Measurements from ENCODE around the gene DNAJB8. TPM values are rescaled to one million over a fixed set of nuclear protein-coding genes. Genes with fewer than 3 reads are reported as not detected.

The DNAJB8 gene
- total and polyA plus RNA-seq, 9 of the 15 experiments (the other 6 are each of a cell fraction or from before 2014, with no cell fraction given), result not detected

DNA sequence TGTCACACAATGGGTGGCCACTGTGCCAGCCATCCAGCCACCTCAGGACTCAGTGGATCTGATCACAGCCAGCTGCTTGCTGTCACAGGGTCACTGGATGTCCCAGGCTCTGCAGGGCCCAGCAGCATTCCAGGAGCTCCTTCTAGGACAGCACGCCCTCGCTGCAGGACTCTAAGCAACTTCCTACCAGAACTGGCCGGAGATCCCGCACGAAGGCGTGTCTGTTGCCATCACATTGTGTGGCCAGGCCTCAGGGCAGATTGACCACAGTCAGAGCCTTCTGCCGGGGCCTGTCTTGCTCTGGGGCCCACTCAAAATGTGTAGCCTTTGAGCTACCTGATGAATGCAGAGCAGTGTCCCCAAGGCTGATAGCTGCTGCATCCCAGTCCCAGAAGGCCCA is 24.6 kb downstream of the DNAJB8 start (continued):
- TF ChIP-seq ZNF408 (CRISPR knock-in tag; IDR thresholded peaks at IDR 0.05; ENCODE audit: low read depth), result no peak

DNA sequence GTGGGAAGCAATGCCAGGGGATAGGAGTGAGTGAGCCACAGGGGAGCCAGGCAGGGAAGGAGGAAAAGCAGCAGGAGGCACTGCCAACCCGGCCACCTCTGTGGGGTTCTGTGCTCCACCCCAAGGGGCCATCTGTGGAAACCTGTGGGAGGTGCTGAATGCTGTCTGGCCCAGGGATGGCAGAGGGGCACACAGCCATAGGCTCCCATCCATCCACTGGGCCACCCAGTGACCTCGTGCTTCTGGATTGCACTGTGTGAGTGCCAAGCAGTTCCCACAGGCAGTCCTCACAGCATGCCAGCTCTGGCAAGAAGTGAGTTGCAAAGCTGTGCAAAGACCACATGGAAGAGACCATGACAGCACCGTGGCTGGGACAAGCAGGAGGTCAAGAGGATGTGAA is 27.5 kb downstream of the DNAJB8 start:
- Histone ChIP-seq H3K4me2 (ENCODE audit: insufficient read depth, low read length) (no peak overlapping the region), H3K27ac (ENCODE audit: extremely low read depth, low read depth, low read length) (no peak overlapping the region), H3K4me3 (no peak overlapping the region), H3K9me1 (ENCODE audit: control insufficient read depth, insufficient read depth, low read length) (no peaks in the 10 kb centered on the region), H4K20me1 (replicated peaks; ENCODE audit: control insufficient read depth, insufficient read depth, low read length) (no peaks in the 10 kb centered on the region; the same call in 1 of the 2 replicates), H3K27me3 (ENCODE audit: control insufficient read depth in 2 of 2, insufficient read depth in 2 of 2, low read length in 2 of 2) (peaks cover 2 to 22% of the 10 kb centered on the region in 2 experiments; a peak in 3 of 5 replicates), H3K4me1 (replicated peaks in 1 of 2; ENCODE audit: control insufficient read depth in 2 of 2, insufficient read depth in 2 of 2, low read length in 2 of 2) (peaks cover 2 to 11% of the 10 kb centered on the region in 2 experiments; a peak in 2 of 5 replicates), H2AFZ (ENCODE audit: low read depth, low read length) (no peak overlapping the region), H3K9me3 (replicated peaks; ENCODE audit: control insufficient read depth, insufficient read depth, low read depth, low read length) (no peaks in the 10 kb centered on the region), H3K79me2 (ENCODE audit: control insufficient read depth, insufficient read depth, low read length) (no peaks in the 10 kb centered on the region), H3K9ac (ENCODE audit: insufficient read depth in 1 of 2, low read depth in 2 of 2, low read length in 2 of 2) (no peak overlapping the region), H3K36me3 (ENCODE audit: control insufficient read depth, insufficient read depth, low read length) (no peaks in the 10 kb centered on the region)
- CTCF ChIA-PET (ENCODE audit: low intra/inter-chr PET ratio), result no interaction called here
- ATAC-seq (no peak), DNase-seq (ENCODE audit: extremely low read depth in 1 of 4, low spot score in 3 of 4) (no peak), FAIRE-seq (no peak)
- POLR2A ChIA-PET, result interaction anchor here (0.9 kb wide), 1 partner anchor 10 kb away, joined by 3 read pairs; no protein-coding TSS in a partner anchor
- intact Hi-C loops (cut with micrococcal nuclease), result loop anchor here (5.0 to 10.0 kb wide), 3 partner anchors 146 to 264 kb away; no protein-coding TSS in a partner anchor
- WGBS (ENCODE audit: insufficient coverage, low coverage, missing lambda C conversion rate), result 14% methylated on average over 3 of the region's 3 CpGs
- in situ Hi-C loops (cut with MboI), result no loop called here
- no TSS peak for BruUV-seq (replicated peaks)
- no peak for TF ChIP-seq ATF7 (IDR thresholded peaks at IDR 0.05)

DNA sequence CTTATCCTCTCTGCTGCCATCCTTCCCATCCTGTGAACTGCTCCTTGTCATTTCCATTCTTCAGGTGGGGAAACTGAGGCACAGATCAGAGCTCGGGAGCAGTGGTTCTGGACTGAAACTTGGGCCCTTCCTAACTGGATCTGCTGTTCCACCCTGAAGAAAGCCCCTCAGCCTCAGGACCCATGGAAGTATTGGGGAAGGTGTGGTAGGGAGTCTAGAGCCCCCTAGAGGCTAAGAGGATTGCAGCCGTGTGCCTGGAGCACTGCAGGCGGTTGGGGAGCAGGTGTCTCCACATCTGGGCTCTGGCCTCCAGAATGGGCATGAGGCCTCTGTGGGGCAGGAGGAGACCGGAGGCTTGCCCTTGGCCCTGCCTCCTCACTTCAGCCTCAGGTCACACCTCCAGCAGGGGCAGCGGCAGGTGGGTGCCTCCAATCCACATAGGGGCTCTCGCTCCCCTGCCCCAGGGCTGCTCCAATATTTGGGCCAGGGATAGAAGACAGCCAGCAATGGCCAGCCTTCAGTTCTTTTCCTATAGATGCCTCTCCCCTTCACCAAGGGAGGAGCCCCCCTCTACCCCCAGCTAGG is 28.1 kb downstream of the DNAJB8 start:
- no peak for FAIRE-seq
- peak; percentile 93 for ATAC-seq
- in situ Hi-C loops (cut with MboI), result no loop called here
- Histone ChIP-seq H3K9me1 (ENCODE audit: control insufficient read depth, insufficient read depth, low read length) (no peaks in the 10 kb centered on the region), H3K79me2 (ENCODE audit: control insufficient read depth, insufficient read depth, low read length) (no peaks in the 10 kb centered on the region), H3K27me3 (ENCODE audit: control insufficient read depth in 2 of 2, insufficient read depth in 2 of 2, low read length in 2 of 2) (peaks cover 2 to 16% of the 10 kb centered on the region in 2 experiments; a peak in 3 of 5 replicates), H3K36me3 (ENCODE audit: control insufficient read depth, insufficient read depth, low read length) (no peaks in the 10 kb centered on the region), H3K27ac (ENCODE audit: extremely low read depth, low read depth, low read length) (no peak overlapping the region), H2AFZ (ENCODE audit: low read depth, low read length) (no peak overlapping the region), H3K4me2 (ENCODE audit: insufficient read depth, low read length) (no peak overlapping the region), H3K9me3 (replicated peaks; ENCODE audit: control insufficient read depth, insufficient read depth, low read depth, low read length) (no peaks in the 10 kb centered on the region), H3K4me3 (no peak overlapping the region), H4K20me1 (replicated peaks; ENCODE audit: control insufficient read depth, insufficient read depth, low read length) (no peaks in the 10 kb centered on the region), H3K9ac (ENCODE audit: insufficient read depth in 1 of 2, low read depth in 2 of 2, low read length in 2 of 2) (no peak overlapping the region), H3K4me1 (replicated peaks in 1 of 2; ENCODE audit: control insufficient read depth in 2 of 2, insufficient read depth in 2 of 2, low read length in 2 of 2) (peaks cover 4 to 12% of the 10 kb centered on the region in 2 experiments; a peak in 2 of 5 replicates)
- intact Hi-C loops (cut with micrococcal nuclease), result loop anchor here (5.0 to 10.0 kb wide), 3 partner anchors 146 to 264 kb away; no protein-coding TSS in a partner anchor
- BruUV-seq (replicated peaks), result no TSS peak
- DNase-seq (ENCODE audit: extremely low read depth in 1 of 4, low spot score in 3 of 4), result peak; percentile 34 to 54 (median 46)
- CTCF ChIA-PET (ENCODE audit: low intra/inter-chr PET ratio), result no interaction called here
- POLR2A ChIA-PET, result interaction anchor here (0.9 kb wide), 1 partner anchor 10 kb away, joined by 3 read pairs; no protein-coding TSS in a partner anchor
- WGBS (ENCODE audit: insufficient coverage, low coverage, missing lambda C conversion rate), result 12% methylated on average over 5 of the region's 6 CpGs
- TF ChIP-seq HOXB6 (CRISPR knock-in tag; IDR thresholded peaks at IDR 0.05; ENCODE audit: borderline replicate concordance) (no peak), RBM25 (IDR thresholded peaks at IDR 0.05; ENCODE audit: low read depth, low read length, severe bottlenecking) (no peak), NR2F6 (CRISPR knock-in tag; IDR thresholded peaks at IDR 0.05) (no peak), RBM39 (optimal IDR thresholded peaks at IDR 0.05; ENCODE audit: low read depth, low read length) (no peak), COPS2 (conservative IDR thresholded peaks at IDR 0.05) (no peak), HSF4 (CRISPR knock-in tag; IDR thresholded peaks at IDR 0.05; ENCODE audit: borderline replicate concordance) (no peak), ZBTB8A (IDR thresholded peaks at IDR 0.05; ENCODE audit: partially characterized antibody) (no peak)
- TF ChIP-seq, protein P1, sequence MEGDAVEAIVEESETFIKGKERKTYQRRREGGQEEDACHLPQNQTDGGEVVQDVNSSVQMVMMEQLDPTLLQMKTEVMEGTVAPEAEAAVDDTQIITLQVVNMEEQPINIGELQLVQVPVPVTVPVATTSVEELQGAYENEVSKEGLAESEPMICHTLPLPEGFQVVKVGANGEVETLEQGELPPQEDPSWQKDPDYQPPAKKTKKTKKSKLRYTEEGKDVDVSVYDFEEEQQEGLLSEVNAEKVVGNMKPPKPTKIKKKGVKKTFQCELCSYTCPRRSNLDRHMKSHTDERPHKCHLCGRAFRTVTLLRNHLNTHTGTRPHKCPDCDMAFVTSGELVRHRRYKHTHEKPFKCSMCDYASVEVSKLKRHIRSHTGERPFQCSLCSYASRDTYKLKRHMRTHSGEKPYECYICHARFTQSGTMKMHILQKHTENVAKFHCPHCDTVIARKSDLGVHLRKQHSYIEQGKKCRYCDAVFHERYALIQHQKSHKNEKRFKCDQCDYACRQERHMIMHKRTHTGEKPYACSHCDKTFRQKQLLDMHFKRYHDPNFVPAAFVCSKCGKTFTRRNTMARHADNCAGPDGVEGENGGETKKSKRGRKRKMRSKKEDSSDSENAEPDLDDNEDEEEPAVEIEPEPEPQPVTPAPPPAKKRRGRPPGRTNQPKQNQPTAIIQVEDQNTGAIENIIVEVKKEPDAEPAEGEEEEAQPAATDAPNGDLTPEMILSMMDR (IDR thresholded peaks at IDR 0.05 in 2 of 3, conservative IDR thresholded peaks at IDR 0.05 in 1 of 3; ENCODE audit: insufficient read depth in 2 of 3, low read depth in 1 of 3, low read length in 3 of 3), result peak; percentile 65 to 81 (median 68)

Measured in K562 (cell line).